SU-DHL-6 (cell line): ENCODE measurements around the gene RHOG.

ENCODE experiments used
- CTCF ChIP-seq: fragments of 200-600 bp; sonication (generic); IDR thresholded peaks from one replicate; pipeline ENCODE4 v1.5.1; 2017; ENCODE audit warnings: antibody characterized with exemption, mild to moderate bottlenecking, low read length, moderate library complexity; ENCODE audit not compliant: insufficient read depth, poor library complexity, severe bottlenecking
- EZH2phosphoT487 ChIP-seq: fragments of 200-600 bp; sonication (generic), shearing (Covaris generic); conservative IDR thresholded peaks from 2 replicates; pipeline ENCODE4 v1.6.1; 2018; ENCODE audit warnings: mild to moderate bottlenecking, antibody characterized with exemption, low read length, moderate library complexity, mixed read lengths

GRCh38 chr11:3835751-3836150 lies 5.0 kb downstream of the RHOG start:
- TF ChIP-seq CTCF: no peak
- TF ChIP-seq EZH2phosphoT487: no peak
